Suprapubic skin (tissue), 4 donors: ENCODE data around the gene TINAGL1. TPM values are rescaled to one million over a fixed set of nuclear protein-coding genes. Genes with fewer than 3 reads are reported as not detected.

Experiments
- DNase-seq, 2 donors: peaks; one replicate each; pipeline ENCODE4 v3.0.0-alpha.2; 2019; ENCODE audit warnings: low spot score in 2 of 2
- H3K27ac ChIP-seq: fragments of 200-600 bp; sonication (generic); one replicate; pipeline ENCODE4 v1.5.1; 2019
- H3K27me3 ChIP-seq: fragments of 200-600 bp; sonication (generic); one replicate; pipeline ENCODE4 v1.5.1; 2019
- H3K36me3 ChIP-seq: fragments of 200-600 bp; sonication (generic); one replicate; pipeline ENCODE4 v1.5.1; 2019
- H3K4me1 ChIP-seq: fragments of 200-600 bp; sonication (generic); one replicate; pipeline ENCODE4 v1.5.1; 2019
- H3K4me3 ChIP-seq: fragments of 200-600 bp; sonication (generic); one replicate; pipeline ENCODE4 v1.5.1; 2019; ENCODE audit warnings: mild to moderate bottlenecking
- H3K9me3 ChIP-seq: fragments of 200-600 bp; sonication (generic); one replicate; pipeline ENCODE4 v1.5.1; 2019
- CTCF ChIP-seq, 2 donors: fragments of 200-600 bp in 1 of 2; fragments of 450-650 bp in 1 of 2; sonication (generic) in 1 of 2; IDR thresholded peaks; one replicate each; pipeline ENCODE4 v1.5.1; 2016 to 2019; ENCODE audit warnings: antibody characterized with exemption in 2 of 2, mild to moderate bottlenecking in 1 of 2, moderate library complexity in 1 of 2
- EP300 ChIP-seq: sonication (generic); formaldehyde crosslinking; IDR thresholded peaks from one replicate; pipeline ENCODE4 v1.6.1; 2017; ENCODE audit warnings: antibody characterized with exemption
- POLR2A ChIP-seq, 2 donors: fragments of 450-650 bp; IDR thresholded peaks; one replicate each; pipeline ENCODE4 v1.6.1; 2017; ENCODE audit warnings: antibody characterized with exemption in 2 of 2, mild to moderate bottlenecking in 2 of 2, moderate library complexity in 2 of 2
- WGBS: methylation state at CpG from one replicate; pipeline ENCODE4 v1.1.5; 2018; 5-methylcytosine and 5-hydroxymethylcytosine counted together
- total RNA-seq, 4 donors: library from RNA; depleted of rRNA; stranded (reverse); fragments of >200 nt; gene quantifications; one replicate each; pipeline ENCODE4 v1.1.0, GENCODE V29; 2016

The TINAGL1 gene
- total RNA-seq, 4 donors from 2014 or later, result 40.1 to 78.5 (median 64.0) TPM

- H3K27ac ChIP-seq, result no peak overlapping the region
- WGBS, result 59% methylated on average over 4 of the region's 4 CpGs
- DNase-seq, result no peak
- TF ChIP-seq POLR2A (IDR thresholded peaks at IDR 0.05), result no peak
- no peak for TF ChIP-seq EP300
- TF ChIP-seq CTCF (IDR thresholded peaks at IDR 0.05), result peak in 1 of 2 donors; percentile 30
- no peaks in the 10 kb centered on the region for H3K27me3 ChIP-seq
- H3K4me1 ChIP-seq, result peaks cover 30% of the 10 kb centered on the region
- H3K4me3 ChIP-seq, result no peak overlapping the region
- H3K36me3 ChIP-seq, result peaks cover 61% of the 10 kb centered on the region
- no peaks in the 10 kb centered on the region for H3K9me3 ChIP-seq
Measured at GRCh38 chr1:31633117-31633516, 56.8 kb downstream of the TINAGL1 start.

Other genes starting within 250 kb of the TINAGL1 start
- 1 to 10 TPM; 1.5 to 5.6 (median 3.3) TPM for gene FABP3, start 203.4 kb upstream of the TINAGL1 start, total RNA-seq
- 10 to 100 TPM; 52.9 to 95.6 (median 68.3) TPM for gene SERINC2, start 163.3 kb upstream of the TINAGL1 start, total RNA-seq
- gene HCRTR1, start 41.2 kb downstream of the TINAGL1 start, total RNA-seq, result not detected
- gene PEF1, start 68.4 kb downstream of the TINAGL1 start, total RNA-seq, result 100 to 1,000 TPM in 3 of 4 donors, 10 to 100 TPM in 1; 97.9 to 117 (median 103) TPM
- gene COL16A1, start 127.5 kb downstream of the TINAGL1 start, total RNA-seq, result 100 to 1,000 TPM in 2 of 4 donors, 10 to 100 TPM in 2; 41.6 to 188 (median 93.1) TPM
- 1 to 10 TPM; 1.4 to 6.0 (median 2.5) TPM for gene ADGRB2, start 187.8 kb downstream of the TINAGL1 start, total RNA-seq
- 1 to 10 TPM in 1 of 4 donors, not detected in 3; 3.2 TPM for gene SPOCD1, start 239.5 kb downstream of the TINAGL1 start, total RNA-seq